Stimulated activated CD8-positive, alpha-beta memory T cell treated with anti-CD3 and anti-CD28 coated beads, Interleukin-2, amount 100 ng/mL, for 48 hours (primary cell): ENCODE results near the gene SLC38A6.

Experiments used
- DNase-seq, 2 donors: peaks; one replicate each; pipeline ENCODE4 v3.0.0-alpha.2; 2020; ENCODE audit warnings: low read depth in 2 of 2

The SLC38A6 gene

DNA sequence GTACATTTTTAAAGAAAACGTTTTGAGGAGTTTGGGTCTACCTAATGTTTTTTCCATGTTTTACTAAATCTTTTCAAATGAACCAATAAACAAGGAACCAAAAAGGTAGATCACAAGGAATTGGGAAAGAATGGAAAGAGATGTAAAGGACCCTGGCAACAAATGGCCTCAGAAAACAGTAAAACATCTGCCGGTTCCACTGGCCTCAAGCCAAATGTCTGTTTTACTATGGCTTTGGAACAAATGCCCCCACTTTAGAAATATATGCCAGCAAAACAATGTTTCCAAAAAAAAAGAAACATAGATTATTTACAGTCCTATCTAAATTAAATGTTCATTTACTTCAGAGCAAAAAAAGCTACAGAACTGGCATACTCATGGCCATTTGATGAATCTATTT lies 3.2 kb upstream of the SLC38A6 start:
- no peak for DNase-seq

DNA sequence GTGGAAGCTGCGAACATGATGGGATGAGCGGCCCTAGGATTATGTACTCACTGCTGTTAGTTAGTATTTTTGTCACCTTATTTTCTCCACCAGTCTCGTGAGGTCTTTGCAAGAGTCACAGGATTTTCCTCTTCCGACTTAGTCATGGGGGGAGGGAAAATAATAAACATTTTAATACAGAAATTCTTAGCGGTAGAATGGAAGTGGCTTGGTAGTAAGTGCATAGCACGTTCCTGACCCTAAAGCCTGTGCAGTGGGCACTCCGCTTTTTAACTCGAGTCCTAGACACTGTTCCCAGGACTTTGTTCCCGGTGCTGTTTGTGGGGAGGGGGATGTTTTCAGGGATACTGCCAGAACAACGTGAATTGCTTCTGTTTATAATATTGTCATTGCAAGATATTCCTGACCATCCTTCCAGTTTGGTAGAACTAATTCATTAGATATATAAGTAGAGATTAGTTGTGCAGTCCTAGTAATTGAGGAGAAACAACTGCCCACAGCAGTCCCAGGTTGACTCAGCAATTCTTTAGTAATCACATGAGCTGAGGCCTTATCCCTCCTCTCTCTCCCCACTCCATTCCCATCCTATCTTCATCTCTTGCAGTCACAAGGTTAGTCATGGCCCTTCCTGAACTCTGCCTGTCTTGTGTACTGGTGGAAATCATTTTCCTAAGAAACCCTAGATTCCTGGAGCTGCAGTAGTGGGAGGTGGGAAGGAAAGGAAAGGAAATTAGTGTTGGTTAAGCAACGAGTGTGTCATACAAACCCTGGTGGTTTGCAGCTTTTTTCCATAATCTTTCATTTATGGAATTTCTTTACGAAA lies 799 bp downstream of the SLC38A6 start:
- no peak for DNase-seq

DNA sequence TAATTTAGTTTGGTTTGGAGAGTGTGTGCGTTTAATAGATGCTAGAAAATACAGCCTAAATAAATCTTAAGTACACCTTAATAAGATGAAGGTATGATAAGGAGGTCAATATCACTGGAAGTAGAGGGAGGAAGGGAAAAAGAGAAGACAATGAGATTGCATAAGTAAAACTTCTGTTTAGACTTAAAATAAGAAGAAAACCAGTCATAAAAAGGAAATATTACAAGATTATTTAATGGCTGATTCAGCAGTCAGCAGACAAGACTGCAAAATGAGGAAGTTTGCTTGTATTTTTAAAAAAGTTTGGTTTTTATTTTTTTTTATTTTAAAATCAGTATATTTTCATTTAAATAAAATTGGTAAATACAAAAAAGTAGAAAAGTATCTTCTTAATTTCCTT lies 3.2 kb downstream of the SLC38A6 start:
- DNase-seq: no peak

DNA sequence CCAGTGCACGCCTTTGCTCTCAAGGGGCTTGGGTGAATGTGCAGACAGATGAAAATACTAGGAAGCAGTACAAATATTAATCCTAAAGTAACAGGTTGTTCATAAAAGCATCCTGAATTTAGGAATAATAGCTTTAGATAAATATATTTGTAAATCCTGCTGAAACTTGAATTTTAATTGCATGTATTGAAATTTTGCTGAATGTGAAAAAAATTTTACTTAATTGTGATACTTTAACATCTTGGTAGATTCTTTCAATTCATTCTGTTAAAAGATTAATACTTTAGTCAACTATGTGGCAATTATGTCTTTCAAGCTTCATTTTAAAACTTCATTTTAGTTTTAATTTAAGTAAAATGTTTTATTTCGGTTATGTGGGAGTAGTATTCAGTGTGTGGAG lies 5.5 kb downstream of the SLC38A6 start:
- DNase-seq: no peak

DNA sequence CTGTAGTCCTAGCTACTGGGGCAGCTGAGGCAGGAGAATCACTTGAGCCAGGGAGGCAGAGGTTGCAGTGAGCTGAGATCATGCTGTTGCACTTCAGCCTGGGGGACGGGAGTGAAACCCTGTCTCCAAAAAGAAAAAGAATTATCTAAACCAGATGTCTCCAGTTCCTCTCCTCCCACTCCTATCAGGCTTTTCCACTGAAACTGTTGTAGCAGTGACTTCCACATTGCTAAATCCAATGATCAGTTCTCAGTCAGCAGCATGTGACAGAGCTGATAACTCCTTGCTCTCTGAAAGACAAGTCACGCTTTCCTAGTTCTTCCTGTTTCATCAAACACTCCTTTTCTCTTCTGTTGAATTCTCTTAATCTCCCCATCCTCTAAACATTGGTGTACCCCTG lies 8.6 kb downstream of the SLC38A6 start:
- no peak for DNase-seq

DNA sequence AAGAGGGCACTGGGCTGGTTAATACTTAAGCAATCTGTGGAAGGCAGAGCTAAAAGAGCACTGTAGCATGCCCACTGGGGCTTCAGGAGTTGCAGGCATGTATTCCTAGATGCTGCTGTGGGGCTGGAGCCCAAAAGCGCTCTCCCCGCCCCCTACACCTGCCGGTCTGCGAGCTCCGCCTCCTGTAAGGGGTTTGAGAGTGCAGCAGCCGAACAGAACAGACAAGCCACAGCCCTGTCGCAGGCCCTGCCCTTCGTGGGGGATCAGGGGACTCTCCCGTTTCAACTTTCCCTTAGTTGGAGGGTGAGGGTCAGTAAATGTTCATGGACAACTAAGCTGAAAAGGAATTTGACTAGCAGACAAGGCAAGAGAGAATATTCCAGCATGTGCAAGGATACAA lies 17.6 kb downstream of the SLC38A6 start:
- DNase-seq: no peak

DNA sequence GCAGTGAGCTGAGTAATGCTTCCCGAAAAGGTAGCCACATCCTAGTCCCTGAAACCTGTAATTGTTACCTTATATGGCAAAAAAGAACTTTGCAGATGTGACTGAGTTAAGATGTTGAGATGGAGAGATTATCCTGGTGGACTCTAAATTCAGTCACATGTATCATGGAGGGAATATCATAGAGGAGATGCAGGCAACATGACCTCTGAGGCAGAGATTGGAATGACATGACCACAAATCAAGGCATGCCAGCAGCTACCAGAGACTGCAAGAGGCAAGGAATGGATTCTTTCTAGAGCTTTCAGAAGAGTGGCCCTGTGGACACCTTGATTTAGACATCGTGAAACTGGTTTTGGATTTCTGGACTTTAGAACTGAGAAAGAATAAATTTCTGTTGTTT lies 18.5 kb downstream of the SLC38A6 start:
- DNase-seq: no peak

DNA sequence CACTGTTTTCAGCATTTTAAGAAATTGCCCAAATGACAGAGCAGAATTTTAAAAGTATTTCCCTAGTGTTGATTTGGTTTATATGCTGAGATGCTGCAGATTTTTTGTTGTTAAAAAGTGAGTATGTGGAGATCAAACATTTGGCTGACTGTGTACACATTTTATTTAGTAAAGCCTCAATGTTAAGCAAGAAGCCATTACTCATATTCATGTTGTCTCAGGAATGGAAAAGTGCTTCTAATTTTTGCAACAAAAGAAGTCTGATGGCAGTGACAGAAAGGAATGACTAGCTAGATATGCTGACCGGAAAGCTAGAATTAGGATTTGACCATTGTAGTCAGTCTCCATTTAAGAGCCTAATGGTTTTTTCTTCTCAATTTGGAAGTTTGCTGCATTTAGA lies 22.5 kb downstream of the SLC38A6 start:
- DNase-seq: no peak

DNA sequence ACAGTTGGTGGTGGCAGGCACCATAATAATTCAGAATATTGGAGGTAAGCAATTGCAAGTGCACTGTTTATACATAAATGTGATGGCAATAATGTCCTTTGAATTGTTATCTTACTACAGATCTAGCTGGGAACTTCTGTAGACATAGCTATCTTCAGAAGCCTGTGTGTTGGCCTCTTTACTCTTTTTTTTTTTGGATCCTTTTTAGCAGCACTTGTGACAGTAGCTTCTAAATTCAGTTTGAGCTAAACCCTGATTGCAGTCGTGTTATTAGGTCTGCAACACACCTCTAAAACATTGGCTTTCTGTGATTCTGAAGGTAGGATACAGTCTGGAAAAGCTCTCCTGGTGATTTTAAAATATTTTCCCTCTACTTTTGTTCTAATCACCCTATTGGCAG lies 38.5 kb downstream of the SLC38A6 start:
- no peak for DNase-seq

DNA sequence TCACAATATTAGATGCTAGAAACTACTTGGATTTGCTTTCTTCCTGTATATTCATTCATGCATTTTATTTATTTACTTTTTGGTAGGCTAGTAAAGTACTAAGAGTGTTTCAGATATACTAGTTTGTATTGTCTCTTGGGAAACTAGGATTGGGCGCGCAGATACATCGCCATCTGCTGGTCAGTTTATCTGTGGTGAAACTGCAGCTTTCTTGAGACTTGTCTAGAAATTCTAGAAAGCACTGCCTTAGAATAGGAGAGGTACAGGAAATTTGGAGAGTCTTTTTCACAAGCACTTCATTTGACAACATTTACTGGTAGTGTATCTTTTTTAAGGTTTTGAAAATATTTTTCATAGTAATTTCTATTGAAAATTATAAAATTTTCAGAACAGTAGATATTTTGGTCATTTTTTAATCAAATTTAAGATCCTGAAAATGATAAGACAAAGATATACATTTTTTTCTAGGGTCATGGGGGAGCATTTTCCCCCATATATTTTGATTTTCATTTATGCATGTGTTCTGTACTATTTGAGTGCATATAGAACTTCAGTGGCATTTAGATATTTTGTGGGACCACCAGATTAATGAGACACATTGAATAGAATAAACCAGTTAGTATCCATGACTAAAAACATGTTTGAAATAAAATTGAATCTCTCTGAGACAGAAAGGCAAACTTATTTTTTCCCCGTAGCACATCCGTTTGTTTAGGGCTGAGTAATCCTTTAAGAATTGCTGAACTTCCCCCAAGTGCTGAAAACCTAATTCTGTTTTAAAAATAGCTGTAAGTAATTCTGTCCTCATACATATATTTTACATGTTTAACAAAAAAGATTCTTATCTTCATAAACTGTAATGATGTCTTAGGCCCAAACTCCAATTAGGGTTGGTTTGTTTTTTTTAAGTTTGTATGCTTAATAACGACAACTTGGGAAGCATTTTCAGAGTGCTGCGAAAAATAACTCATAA lies 44.5 kb downstream of the SLC38A6 start:
- peak in 1 of 2 donors; percentile 7 for DNase-seq

DNA sequence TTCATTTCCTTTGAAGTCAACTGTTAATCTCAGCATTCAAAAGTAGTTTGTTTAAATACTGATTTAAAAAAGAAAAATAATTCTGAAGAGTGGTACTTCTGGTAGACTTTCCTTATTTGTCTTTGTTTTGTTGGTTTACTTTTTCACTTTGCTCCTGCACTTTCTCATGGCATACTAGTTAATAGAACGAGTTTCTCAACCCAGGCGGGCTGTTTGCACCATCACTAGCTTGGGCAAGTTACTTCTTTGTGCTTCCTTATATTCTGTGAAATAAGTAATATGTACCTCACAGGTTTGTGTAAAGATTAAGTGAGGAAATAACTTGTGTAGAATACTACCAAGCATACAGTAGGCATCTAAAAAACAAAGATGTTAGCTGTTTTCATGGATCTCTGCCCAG lies 45.5 kb downstream of the SLC38A6 start:
- no peak for DNase-seq

DNA sequence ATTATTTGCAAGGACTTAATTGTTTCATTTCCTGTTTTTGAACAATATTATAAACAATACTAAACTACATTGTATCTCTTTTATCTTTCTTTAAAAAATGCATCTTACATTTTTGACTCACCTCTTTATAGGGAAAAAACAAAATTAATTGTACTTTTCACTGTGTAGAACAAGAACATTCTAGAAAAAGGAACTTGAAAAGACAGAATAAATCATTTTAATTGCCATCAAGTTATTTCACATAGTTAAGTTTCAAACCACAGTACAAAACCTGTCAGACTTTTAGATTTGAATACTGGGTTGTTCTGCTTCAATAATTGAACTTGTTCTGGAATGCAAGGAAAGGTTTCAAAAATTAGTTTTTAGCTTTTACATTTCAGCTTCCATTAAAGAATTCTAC lies 50.0 kb downstream of the SLC38A6 start:
- DNase-seq: no peak

DNA sequence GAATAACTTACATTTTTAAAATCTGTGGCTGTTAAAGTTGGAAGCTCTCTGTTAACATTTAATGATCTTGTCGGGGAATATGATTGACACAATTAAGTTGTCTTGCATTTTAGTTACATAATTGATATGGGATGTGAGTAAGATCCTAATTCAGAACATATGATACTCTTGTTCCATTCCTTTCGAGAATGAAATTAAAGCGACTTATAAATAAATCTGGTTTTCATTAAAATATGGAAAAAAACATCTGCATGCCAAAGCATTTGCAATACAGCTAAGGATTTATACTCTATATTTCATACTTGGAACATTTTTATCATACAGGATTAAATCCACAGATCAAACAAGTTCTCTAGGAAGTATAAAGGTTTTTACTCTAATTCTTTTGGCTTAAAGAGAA lies 52.0 kb downstream of the SLC38A6 start:
- no peak for DNase-seq

DNA sequence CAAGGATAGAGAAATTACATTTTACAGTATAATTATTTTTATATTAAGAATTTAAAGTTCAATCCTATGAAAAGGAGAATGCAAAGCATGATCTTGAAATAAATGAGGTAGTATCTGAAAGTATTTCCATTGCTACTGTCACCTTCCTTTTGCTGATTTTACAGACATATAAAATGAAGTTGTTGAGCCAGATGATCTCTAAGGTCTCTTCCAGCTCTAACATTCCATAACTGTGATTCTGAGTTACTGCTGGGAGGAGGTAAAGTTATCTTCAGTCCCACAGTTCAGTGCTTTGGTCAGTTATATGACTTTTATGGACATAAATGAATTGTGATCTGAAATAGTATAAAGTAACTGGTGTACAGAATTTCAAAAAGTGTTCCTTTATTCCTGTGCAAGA lies 52.8 kb downstream of the SLC38A6 start:
- no peak for DNase-seq

DNA sequence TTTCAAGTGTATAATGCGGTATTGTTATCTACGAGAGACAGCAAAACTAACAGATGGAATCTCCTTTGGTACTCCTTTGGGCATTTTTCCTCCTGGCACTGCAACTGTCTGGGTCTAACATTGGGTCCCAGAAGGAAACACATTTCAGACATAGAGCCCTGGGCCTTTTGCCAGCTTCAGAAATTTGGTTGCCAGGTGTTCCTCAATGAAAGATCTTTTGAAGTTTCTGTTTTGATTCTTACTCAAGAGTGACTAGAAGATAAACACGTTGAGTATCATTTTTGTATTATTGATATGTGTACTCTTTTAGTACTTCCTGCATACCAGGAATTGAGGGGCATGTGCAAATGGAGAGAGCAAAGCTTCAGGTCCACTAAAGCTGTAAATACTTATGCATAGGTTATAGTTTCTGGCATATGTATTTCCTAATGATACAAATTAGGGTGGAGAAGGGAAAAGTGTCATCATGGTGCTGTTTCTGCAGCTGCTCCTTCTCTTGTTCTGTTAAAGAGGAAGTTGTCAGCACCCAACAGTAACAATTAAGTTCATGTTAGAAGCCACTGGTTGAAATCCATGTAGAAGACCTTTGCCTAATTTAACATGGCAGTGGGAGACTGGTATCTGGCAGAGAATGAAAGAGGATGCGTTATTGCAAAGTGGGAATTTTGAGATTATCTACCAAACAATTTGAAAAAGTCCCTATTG lies 53.5 kb downstream of the SLC38A6 start:
- no peak for DNase-seq

DNA sequence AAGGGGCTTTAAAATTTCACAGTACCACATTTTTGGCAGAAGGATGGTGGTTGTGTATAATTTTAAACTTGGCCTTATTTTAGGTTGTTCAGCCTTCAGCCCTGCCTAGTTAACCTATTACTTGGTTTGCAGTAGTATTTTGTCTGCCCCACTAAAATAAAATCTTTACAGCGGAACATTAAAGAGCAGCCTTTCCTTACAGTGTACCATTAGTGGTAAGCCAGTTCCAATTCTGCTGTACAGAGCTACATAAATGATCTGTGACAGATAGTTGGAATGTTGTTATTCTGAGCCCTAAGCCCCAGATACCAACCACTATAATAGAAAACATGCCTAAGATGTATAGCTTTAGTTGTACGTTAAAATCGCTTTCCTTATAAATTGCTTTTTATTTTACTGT lies 56.2 kb downstream of the SLC38A6 start:
- no peak for DNase-seq

DNA sequence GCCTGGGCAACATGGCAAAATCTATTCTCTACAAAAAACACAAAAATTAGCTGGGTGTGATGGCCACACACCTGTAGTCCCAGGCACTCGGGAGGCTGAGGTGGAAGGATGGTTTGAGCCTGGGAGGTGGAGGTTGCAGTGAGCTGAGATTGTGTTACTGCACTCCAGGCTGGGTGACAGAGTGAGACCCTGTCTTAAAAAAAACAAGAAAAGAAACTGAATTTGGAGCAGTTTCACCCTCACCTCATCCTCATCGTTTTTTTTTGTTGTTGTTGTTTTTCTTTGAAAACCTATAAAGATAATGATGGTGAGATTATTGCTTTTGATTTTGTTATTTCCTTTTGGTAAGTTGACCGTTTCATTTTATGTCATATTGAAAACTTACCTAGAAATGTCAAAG lies 60.7 kb downstream of the SLC38A6 start:
- DNase-seq: no peak

DNA sequence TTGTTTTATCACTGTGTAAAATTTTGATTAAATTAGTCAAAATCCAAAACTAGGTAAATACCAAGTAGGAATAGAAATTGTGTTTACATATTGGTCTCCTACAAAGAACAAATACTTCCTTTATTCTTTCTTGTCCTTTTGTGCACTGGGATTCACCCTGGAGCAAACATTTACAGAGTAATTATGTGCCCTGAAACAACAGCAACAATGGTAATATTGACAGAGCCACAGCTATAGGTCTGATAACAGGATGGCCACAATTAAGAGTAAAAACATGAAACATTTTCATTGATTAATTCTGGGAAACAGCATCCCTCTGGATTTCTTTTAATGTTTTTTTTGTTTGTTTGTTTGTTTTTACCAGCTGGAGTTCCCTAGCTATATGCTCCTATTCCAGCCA lies 61.2 kb downstream of the SLC38A6 start:
- DNase-seq: no peak

DNA sequence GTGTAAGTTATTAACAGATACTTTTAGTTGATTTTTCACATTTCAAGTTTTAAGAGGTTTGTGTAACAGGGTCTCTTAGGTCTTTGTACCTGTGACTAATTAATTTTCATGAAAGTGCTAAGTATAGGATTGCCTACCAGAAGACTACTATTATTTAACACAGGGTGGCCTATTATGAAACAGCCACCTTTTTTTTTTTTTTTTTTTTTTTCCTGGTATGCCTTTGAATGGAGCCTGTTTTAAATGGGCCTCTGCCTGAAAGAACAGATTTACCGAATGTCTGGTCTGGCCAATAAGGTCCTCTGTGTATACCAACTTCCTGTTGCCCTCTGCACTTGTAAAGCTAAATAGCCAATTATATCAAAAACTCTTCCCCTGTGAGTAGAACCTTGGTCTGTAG lies 62.5 kb downstream of the SLC38A6 start:
- no peak for DNase-seq

DNA sequence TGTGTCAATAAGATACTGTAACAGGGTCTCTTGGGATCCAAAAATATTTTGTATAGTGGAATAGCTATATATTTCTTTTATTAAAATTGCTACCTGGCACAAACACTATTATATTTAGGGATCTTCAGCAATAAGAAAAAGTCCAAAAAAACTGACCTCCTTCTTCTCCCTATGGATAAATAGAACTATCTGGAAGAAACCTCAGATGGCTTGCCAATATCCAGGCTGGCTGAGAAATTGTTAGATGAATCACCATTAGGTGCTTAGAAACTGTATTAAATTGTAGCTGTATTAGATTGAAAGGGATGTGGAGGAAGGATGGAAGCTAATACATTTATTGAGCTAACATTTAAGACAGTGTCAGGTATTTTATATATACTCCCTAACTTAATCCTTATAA lies 66.0 kb downstream of the SLC38A6 start:
- DNase-seq: no peak

DNA sequence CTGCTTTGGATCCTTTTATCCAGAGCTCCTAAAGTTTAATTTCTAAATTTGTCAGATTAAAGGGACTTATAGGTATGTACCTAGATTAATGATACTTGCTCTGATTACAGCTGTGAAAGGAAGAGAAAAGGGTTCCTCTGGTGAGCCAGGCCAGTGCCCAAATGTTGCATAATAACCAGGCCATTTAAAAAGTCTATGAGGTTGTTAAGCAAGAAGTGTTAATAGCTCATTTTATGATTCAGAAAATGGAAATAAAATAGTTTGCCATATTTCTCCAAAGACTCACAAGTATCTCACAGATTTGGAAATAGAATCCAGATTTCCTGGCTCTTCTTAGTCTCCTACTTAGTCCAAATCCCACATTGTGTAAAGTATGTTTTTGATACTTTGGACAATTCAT lies 67.6 kb downstream of the SLC38A6 start:
- no peak for DNase-seq

DNA sequence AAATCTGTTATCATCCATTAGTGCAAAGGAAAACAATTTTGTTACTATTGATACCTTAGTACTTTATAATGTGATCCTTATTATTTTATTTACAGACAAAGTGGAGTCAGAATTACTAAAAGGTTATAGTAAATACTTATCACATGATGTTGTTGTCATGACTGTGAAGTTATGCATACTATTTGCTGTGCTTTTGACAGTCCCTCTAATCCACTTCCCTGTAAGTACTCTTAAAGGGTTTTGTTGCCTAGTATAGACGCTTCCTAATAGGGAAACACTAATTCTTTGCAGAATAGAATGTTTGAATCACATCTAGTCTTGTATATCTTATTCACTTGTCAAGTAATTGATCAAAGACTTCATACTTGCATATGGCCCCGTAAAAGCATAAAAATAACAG lies 69.4 kb downstream of the SLC38A6 start:
- no peak for DNase-seq
